Osteocyte (in vitro differentiated cells): ENCODE results near the gene TMEM267. TPM values are rescaled to one million over a fixed set of nuclear protein-coding genes. Genes with fewer than 3 reads are reported as not detected.
"Not testable (repeated sequence)": the region's sequence is repeated elsewhere in the genome, so short reads cannot be mapped to it uniquely, and the experiment has no call there.

Experiments used
- DNase-seq: peaks from one replicate; pipeline ENCODE4 v3.0.0; 2021; ENCODE audit warnings: mixed read lengths; ENCODE audit not compliant: unreplicated experiment; ENCODE audit errors: extremely low spot score
- H3K27ac Mint-ChIP-seq: one replicate; pipeline ENCODE4 v1.8.0; 2021; ENCODE audit warnings: mild to moderate bottlenecking, mixed read lengths; ENCODE audit not compliant: unreplicated experiment
- H3K27me3 Mint-ChIP-seq: one replicate; pipeline ENCODE4 v1.8.0; 2021; ENCODE audit warnings: mixed read lengths; ENCODE audit not compliant: unreplicated experiment
- H3K36me3 Mint-ChIP-seq: one replicate; pipeline ENCODE4 v1.8.0; 2021; ENCODE audit warnings: mixed read lengths; ENCODE audit not compliant: unreplicated experiment
- H3K4me1 Mint-ChIP-seq: one replicate; pipeline ENCODE4 v1.8.0; 2021; ENCODE audit warnings: mixed read lengths; ENCODE audit not compliant: unreplicated experiment
- H3K4me3 Mint-ChIP-seq: one replicate; pipeline ENCODE4 v1.8.0; 2021; ENCODE audit warnings: mild to moderate bottlenecking, moderate library complexity, mixed read lengths; ENCODE audit not compliant: unreplicated experiment
- H3K9me3 Mint-ChIP-seq: one replicate; pipeline ENCODE4 v1.8.0; 2021; ENCODE audit warnings: mixed read lengths; ENCODE audit not compliant: unreplicated experiment
- CTCF ChIP-seq: fragments of 200-600 bp; sonication (generic); IDR thresholded peaks from 2 replicates; pipeline ENCODE4 v1.5.0; 2021; ENCODE audit warnings: antibody characterized with exemption, mild to moderate bottlenecking, moderate library complexity
- total RNA-seq: library from RNA; stranded (reverse); gene quantifications from 2 replicates; pipeline ENCODE4 v1.2.1, GENCODE V29; 2021

The TMEM267 gene
- total RNA-seq, 1 donor from 2014 or later: 22.5 TPM

- Mint-ChIP-seq H3K27me3 (no peaks in the 10 kb centered on the region), H3K4me1 (peaks cover 28% of the 10 kb centered on the region), H3K9me3 (no peaks in the 10 kb centered on the region), H3K36me3 (no peaks in the 10 kb centered on the region), H3K4me3 (peak within 1 kb of the TSS; percentile 89), H3K27ac (peak within 1 kb of the TSS; percentile 99)
- DNase-seq: peak; percentile 98
- TF ChIP-seq CTCF: no peak
Measured at GRCh38 chr5:43514816-43515677, 31.4 kb upstream of the TMEM267 start, which contains the start of gene C5orf34. TSS of gene C5orf34 (minus strand) at chr5:43515148. CDS start at chr5:43509339, 5,809 bp downstream.

- Mint-ChIP-seq H3K9me3 (no peaks in the 10 kb centered on the region), H3K27me3 (no peaks in the 10 kb centered on the region), H3K36me3 (no peaks in the 10 kb centered on the region), H3K27ac (peak overlapping the region; percentile 99), H3K4me1 (peaks cover 28% of the 10 kb centered on the region), H3K4me3 (peak overlapping the region; percentile 89)
- no peak for TF ChIP-seq CTCF
- DNase-seq: no peak
Measured at GRCh38 chr5:43514471-43514815, 30.8 kb upstream of the TMEM267 start.

GRCh38 chr5:43514025-43514424 is 30.4 kb upstream of the TMEM267 start:
- Mint-ChIP-seq H3K27me3 (no peaks in the 10 kb centered on the region), H3K4me3 (peak overlapping the region; percentile 89), H3K4me1 (peaks cover 28% of the 10 kb centered on the region), H3K27ac (peak overlapping the region; percentile 99), H3K36me3 (no peaks in the 10 kb centered on the region), H3K9me3 (no peaks in the 10 kb centered on the region)
- TF ChIP-seq CTCF: no peak
- DNase-seq: no peak

GRCh38 chr5:43511062-43511461 is 27.4 kb upstream of the TMEM267 start:
- H3K36me3 Mint-ChIP-seq, H3K27ac Mint-ChIP-seq, H3K27me3 Mint-ChIP-seq, H3K4me3 Mint-ChIP-seq, DNase-seq, H3K9me3 Mint-ChIP-seq: not testable (repeated sequence)
- H3K4me1 Mint-ChIP-seq: peaks cover 28% of the 10 kb centered on the region

- Mint-ChIP-seq H3K9me3 (no peaks in the 10 kb centered on the region), H3K36me3 (no peaks in the 10 kb centered on the region), H3K27ac (no peak overlapping the region), H3K4me1 (no peaks in the 10 kb centered on the region), H3K27me3 (no peaks in the 10 kb centered on the region), H3K4me3 (no peak overlapping the region)
- no peak for TF ChIP-seq CTCF
- no peak for DNase-seq
Measured at GRCh38 chr5:43498581-43498980, 14.9 kb upstream of the TMEM267 start.
